HFFc6 (cell line): ENCODE measurements around the gene DPP8. TPM values are rescaled to one million over a fixed set of nuclear protein-coding genes. Genes with fewer than 3 reads are reported as not detected.

Experiments
- DNase-seq: peaks from one replicate; pipeline ENCODE4 v3.0.0-alpha.2; 2018
- H3K27ac Mint-ChIP-seq: 2 replicates; pipeline ENCODE4 v1.8.0; 2020; ENCODE audit warnings: mild to moderate bottlenecking, mixed read lengths
- H3K27me3 Mint-ChIP-seq: 2 replicates; pipeline ENCODE4 v1.8.0; 2021; ENCODE audit warnings: mild to moderate bottlenecking, moderate library complexity, mixed read lengths; ENCODE audit not compliant: insufficient read depth
- H3K36me3 Mint-ChIP-seq: 2 replicates; pipeline ENCODE4 v1.8.0; 2021; ENCODE audit warnings: low read depth, mixed read lengths
- H3K4me1 Mint-ChIP-seq: 2 replicates; pipeline ENCODE4 v1.8.0; 2020; ENCODE audit warnings: low read depth, mixed read lengths
- H3K4me3 Mint-ChIP-seq: 2 replicates; pipeline ENCODE4 v1.8.0; 2020; ENCODE audit warnings: mild to moderate bottlenecking, moderate library complexity, mixed read lengths
- H3K9me3 Mint-ChIP-seq: 2 replicates; pipeline ENCODE4 v1.8.0; 2020; ENCODE audit warnings: mild to moderate bottlenecking, mixed read lengths
- CTCF ChIP-seq: fragments of 200-600 bp; sonication (generic); IDR thresholded peaks from 2 replicates; pipeline ENCODE4 v1.5.0; 2021; ENCODE audit warnings: antibody characterized with exemption, mild to moderate bottlenecking
- long read RNA-seq: library from polyadenylated mRNA; unstranded; transcript quantifications from one replicate; pipeline ENCODE4 v2.0.0, GENCODE V29; 2019
- total RNA-seq, 6 experiments: library from RNA; stranded (reverse); fragmentation: NEBNext Ultra II Directional; extraction: Animal tissue kit (Norgen Biotek cat#: 25700); gene quantifications; 2 replicates in 1 of 6; 3 replicates in 5 of 6; pipeline ENCODE4 v1.2.3, GENCODE V29; 2021

DPP8 gene
- 10 to 100 TPM; 24.9 to 34.9 (median 30.9) TPM for total RNA-seq
- long read RNA-seq, transcript DPP8-201 (20 exons, 3,139 nt) = major isoform, 12 of 33 reads
- long read RNA-seq, partial matches to known transcripts = 3 of 33 reads
- long read RNA-seq, other reads (novel, unspliced or antisense) = 17 of 33 reads

- peak; percentile 87 for TF ChIP-seq CTCF
- H3K4me3 Mint-ChIP-seq = peak within 1 kb of the TSS; percentile 95
- no peaks in the 10 kb centered on the region for H3K9me3 Mint-ChIP-seq
- no peaks in the 10 kb centered on the region for H3K27me3 Mint-ChIP-seq
- DNase-seq = peak; percentile 93
- H3K27ac Mint-ChIP-seq = peak within 1 kb of the TSS; percentile 82
- H3K4me1 Mint-ChIP-seq = peaks cover 23% of the 10 kb centered on the region
- H3K36me3 Mint-ChIP-seq = peaks cover 15% of the 10 kb centered on the region
Observed at GRCh38 chr15:65516997-65517865, at the start of gene DPP8. TSS of gene DPP8 (minus strand) at chr15:65517689. CDS start at chr15:65512553, 5,136 bp downstream.

- Mint-ChIP-seq H3K27me3 (no peaks in the 10 kb centered on the region), H3K4me1 (peaks cover 19% of the 10 kb centered on the region)
Observed at GRCh38 chr15:65561934-65562333, 44.4 kb upstream of the DPP8 start.

GRCh38 chr15:65559941-65560340, 42.5 kb upstream of the DPP8 start:
- Mint-ChIP-seq H3K4me3 (no peak overlapping the region), H3K9me3 (no peaks in the 10 kb centered on the region), H3K36me3 (peaks cover 35% of the 10 kb centered on the region), H3K27me3 (no peaks in the 10 kb centered on the region; the same call in 1 of the 2 replicates), H3K4me1 (peaks cover 19% of the 10 kb centered on the region), H3K27ac (no peak overlapping the region)
- no peak for TF ChIP-seq CTCF
- no peak for DNase-seq

More at GRCh38 chr15:65561934-65562333, 44.4 kb upstream of the DPP8 start:
- TF ChIP-seq CTCF = no peak
- Mint-ChIP-seq H3K4me3 (no peak overlapping the region), H3K27ac (no peak overlapping the region), H3K36me3 (peaks cover 39% of the 10 kb centered on the region), H3K9me3 (no peaks in the 10 kb centered on the region)
- no peak for DNase-seq

- Mint-ChIP-seq H3K27me3 (peaks cover 2% of the 10 kb centered on the region; the same call in 1 of the 2 replicates), H3K4me1 (peaks cover 19% of the 10 kb centered on the region), H3K4me3 (no peak overlapping the region), H3K27ac (peak overlapping the region; percentile 32; the same call in 1 of the 2 replicates), H3K36me3 (peaks cover 33% of the 10 kb centered on the region), H3K9me3 (no peaks in the 10 kb centered on the region)
- DNase-seq = no peak
- no peak for TF ChIP-seq CTCF
Observed at GRCh38 chr15:65558997-65559760, 41.7 kb upstream of the DPP8 start.

- peaks cover 2% of the 10 kb centered on the region; the same call in 1 of the 2 replicates for H3K27me3 Mint-ChIP-seq
- peak overlapping the region; percentile 57; the same call in 1 of the 2 replicates for H3K27ac Mint-ChIP-seq
- DNase-seq = peak; percentile 27
- no peak for TF ChIP-seq CTCF
- H3K4me3 Mint-ChIP-seq = no peak overlapping the region
- H3K9me3 Mint-ChIP-seq = no peaks in the 10 kb centered on the region
- H3K4me1 Mint-ChIP-seq = peaks cover 19% of the 10 kb centered on the region
- peaks cover 38% of the 10 kb centered on the region for H3K36me3 Mint-ChIP-seq
Observed at GRCh38 chr15:65558336-65558735, 40.8 kb upstream of the DPP8 start.
